Osteocyte (in vitro differentiated cells): ENCODE measurements around the gene ING5. TPM values are rescaled to one million over a fixed set of nuclear protein-coding genes. Genes with fewer than 3 reads are reported as not detected.

Source experiments
- DNase-seq: peaks from one replicate; pipeline ENCODE4 v3.0.0; 2021; ENCODE audit warnings: mixed read lengths; ENCODE audit not compliant: unreplicated experiment; ENCODE audit errors: extremely low spot score
- H3K27ac Mint-ChIP-seq: one replicate; pipeline ENCODE4 v1.8.0; 2021; ENCODE audit warnings: mild to moderate bottlenecking, mixed read lengths; ENCODE audit not compliant: unreplicated experiment
- H3K27me3 Mint-ChIP-seq: one replicate; pipeline ENCODE4 v1.8.0; 2021; ENCODE audit warnings: mixed read lengths; ENCODE audit not compliant: unreplicated experiment
- H3K36me3 Mint-ChIP-seq: one replicate; pipeline ENCODE4 v1.8.0; 2021; ENCODE audit warnings: mixed read lengths; ENCODE audit not compliant: unreplicated experiment
- H3K4me1 Mint-ChIP-seq: one replicate; pipeline ENCODE4 v1.8.0; 2021; ENCODE audit warnings: mixed read lengths; ENCODE audit not compliant: unreplicated experiment
- H3K4me3 Mint-ChIP-seq: one replicate; pipeline ENCODE4 v1.8.0; 2021; ENCODE audit warnings: mild to moderate bottlenecking, moderate library complexity, mixed read lengths; ENCODE audit not compliant: unreplicated experiment
- H3K9me3 Mint-ChIP-seq: one replicate; pipeline ENCODE4 v1.8.0; 2021; ENCODE audit warnings: mixed read lengths; ENCODE audit not compliant: unreplicated experiment
- CTCF ChIP-seq: fragments of 200-600 bp; sonication (generic); IDR thresholded peaks from 2 replicates; pipeline ENCODE4 v1.5.0; 2021; ENCODE audit warnings: antibody characterized with exemption, mild to moderate bottlenecking, moderate library complexity
- total RNA-seq: library from RNA; stranded (reverse); gene quantifications from 2 replicates; pipeline ENCODE4 v1.2.1, GENCODE V29; 2021

The ING5 gene
- total RNA-seq, 1 donor from 2014 or later: 32.0 TPM

- peaks cover 22% of the 10 kb centered on the region for H3K36me3 Mint-ChIP-seq
- H3K4me1 Mint-ChIP-seq: no peaks in the 10 kb centered on the region
- no peak for TF ChIP-seq CTCF
- DNase-seq: no peak
- no peaks in the 10 kb centered on the region for H3K9me3 Mint-ChIP-seq
- H3K27me3 Mint-ChIP-seq: no peaks in the 10 kb centered on the region
- no peak overlapping the region for H3K4me3 Mint-ChIP-seq
- no peak overlapping the region for H3K27ac Mint-ChIP-seq
Measured at GRCh38 chr2:241673189-241673663, 28.6 kb upstream of the ING5 start.

- H3K4me1 Mint-ChIP-seq: no peaks in the 10 kb centered on the region
- H3K4me3 Mint-ChIP-seq: no peak overlapping the region
- no peak for TF ChIP-seq CTCF
- no peak overlapping the region for H3K27ac Mint-ChIP-seq
- no peaks in the 10 kb centered on the region for H3K9me3 Mint-ChIP-seq
- H3K36me3 Mint-ChIP-seq: peaks cover 20% of the 10 kb centered on the region
- DNase-seq: no peak
- H3K27me3 Mint-ChIP-seq: no peaks in the 10 kb centered on the region
Measured at GRCh38 chr2:241673797-241674725, 27.8 kb upstream of the ING5 start.

GRCh38 chr2:241675885-241676284, 26.0 kb upstream of the ING5 start:
- no peak overlapping the region for H3K27ac Mint-ChIP-seq
- no peak overlapping the region for H3K4me3 Mint-ChIP-seq
- peaks cover 5% of the 10 kb centered on the region for H3K4me1 Mint-ChIP-seq
- DNase-seq: no peak
- no peak for TF ChIP-seq CTCF
- H3K36me3 Mint-ChIP-seq: peaks cover 23% of the 10 kb centered on the region
- no peaks in the 10 kb centered on the region for H3K27me3 Mint-ChIP-seq
- H3K9me3 Mint-ChIP-seq: no peaks in the 10 kb centered on the region

GRCh38 chr2:241676665-241677064, 25.2 kb upstream of the ING5 start:
- Mint-ChIP-seq H3K36me3 (peaks cover 27% of the 10 kb centered on the region), H3K4me1 (peaks cover 13% of the 10 kb centered on the region), H3K4me3 (no peak overlapping the region), H3K9me3 (no peaks in the 10 kb centered on the region), H3K27me3 (no peaks in the 10 kb centered on the region), H3K27ac (no peak overlapping the region)
- no peak for TF ChIP-seq CTCF
- no peak for DNase-seq

- Mint-ChIP-seq H3K4me1 (peaks cover 14% of the 10 kb centered on the region), H3K27ac (no peak overlapping the region), H3K9me3 (no peaks in the 10 kb centered on the region), H3K4me3 (no peak overlapping the region), H3K27me3 (no peaks in the 10 kb centered on the region), H3K36me3 (peaks cover 28% of the 10 kb centered on the region)
- DNase-seq: no peak
- no peak for TF ChIP-seq CTCF
Measured at GRCh38 chr2:241677392-241677791, 24.4 kb upstream of the ING5 start.
